SK-N-SH (cell line): ENCODE data around the gene CLPTM1L. TPM values are rescaled to one million over a fixed set of nuclear protein-coding genes. Genes with fewer than 3 reads are reported as not detected.

Source experiments
- CTCF ChIA-PET: fragments of 300-600, 350-600 bp; formaldehyde crosslinking; extraction: SDS; loops from one replicate; lab custom pipeline; 2021; lab: Yijun Ruan, JAX
- POLR2A ChIA-PET: fragments of 350-600 bp; sonication (Branson Sonifier 250); formaldehyde crosslinking; extraction: SDS; loops from one replicate; lab custom pipeline; 2020; ENCODE audit warnings: antibody characterized with exemption, inconsistent platforms; lab: Yijun Ruan, JAX
- DNase-seq: peaks from one replicate; pipeline ENCODE4 v3.0.0; 2012
- H2AFZ ChIP-seq: fragments of 200-600 bp; sonication (generic); 2 replicates; pipeline ENCODE4 v1.8.1; 2016; ENCODE audit warnings: antibody characterized with exemption, mild to moderate bottlenecking, low read depth
- H3F3A ChIP-seq: fragments of 200-600 bp; sonication (generic); replicated peaks from 2 replicates; pipeline ENCODE3; 2016; ENCODE audit warnings: antibody characterized with exemption, mild to moderate bottlenecking; ENCODE audit not compliant: insufficient read depth
- H3K27ac ChIP-seq, 2 experiments: fragments of 200-500 bp in 1 of 2; fragments of 200-600 bp in 1 of 2; sonication (Bioruptor generic) in 1 of 2; sonication (generic), shearing (Covaris generic) in 1 of 2; 2 replicates each; pipeline versions ENCODE4 v1.5.1 to v1.6.1; 2014 to 2016; ENCODE audit warnings: low read depth in 2 of 2, inconsistent platforms in 1 of 2, low read length in 1 of 2, mild to moderate bottlenecking in 1 of 2, mixed read lengths in 1 of 2
- H3K27me3 ChIP-seq: fragments of 200-600 bp; sonication (generic), shearing (Covaris generic); 2 replicates; pipeline ENCODE4 v1.6.1; 2016; ENCODE audit warnings: mixed run types; ENCODE audit not compliant: insufficient read depth
- H3K36me3 ChIP-seq, 2 experiments: fragments of 200-500 bp in 1 of 2; fragments of 200-600 bp in 1 of 2; sonication (Bioruptor generic) in 1 of 2; sonication (generic) in 1 of 2; replicated peaks in 1 of 2; 2 replicates each; pipeline versions ENCODE3 to v1.5.1; 2014 to 2016; ENCODE audit warnings: low read length in 1 of 2, mild to moderate bottlenecking in 1 of 2; ENCODE audit not compliant: insufficient read depth in 2 of 2, control insufficient read depth in 1 of 2
- H3K4me1 ChIP-seq, 2 experiments: fragments of 200-500 bp in 1 of 2; fragments of 200-600 bp in 1 of 2; sonication (Bioruptor generic) in 1 of 2; sonication (generic), shearing (Covaris generic) in 1 of 2; 2 replicates each; pipeline versions ENCODE4 v1.5.1 to v1.6.1; 2014 to 2016; ENCODE audit warnings: low read depth in 1 of 2, low read length in 1 of 2, mixed run types in 1 of 2; ENCODE audit not compliant: insufficient read depth in 2 of 2, control insufficient read depth in 1 of 2
- H3K4me2 ChIP-seq: fragments of 200-600 bp; sonication (generic), shearing (Covaris generic); 2 replicates; pipeline ENCODE4 v1.6.1; 2017; ENCODE audit warnings: mixed run types
- H3K4me3 ChIP-seq, 2 experiments: fragments of 200-500 bp in 1 of 2; fragments of 200-600 bp in 1 of 2; sonication (Bioruptor generic) in 1 of 2; sonication (generic), shearing (Covaris generic) in 1 of 2; 2 replicates each; pipeline versions ENCODE4 v1.5.1 to v1.8.1; 2014 to 2016; ENCODE audit warnings: low read depth in 2 of 2, inconsistent platforms in 1 of 2, low read length in 1 of 2, mild to moderate bottlenecking in 1 of 2, mixed read lengths in 1 of 2, moderate library complexity in 1 of 2
- H3K79me2 ChIP-seq: fragments of 200-600 bp; sonication (generic); 2 replicates; pipeline ENCODE4 v1.8.1; 2017; ENCODE audit warnings: mild to moderate bottlenecking; ENCODE audit not compliant: insufficient read depth
- H3K9ac ChIP-seq: fragments of 200-600 bp; sonication (generic); 2 replicates; pipeline ENCODE4 v1.6.1; 2017; ENCODE audit warnings: mixed run types
- H3K9me2 ChIP-seq: fragments of 200-600 bp; sonication (generic); 2 replicates; pipeline ENCODE4 v1.6.1; 2017; ENCODE audit warnings: mixed run types
- H3K9me3 ChIP-seq: fragments of 200-600 bp; sonication (generic); 2 replicates; pipeline ENCODE4 v1.6.1; 2017; ENCODE audit warnings: mixed run types, mild to moderate bottlenecking, moderate library complexity
- H4K20me1 ChIP-seq: fragments of 200-600 bp; sonication (generic); 2 replicates; pipeline ENCODE4 v1.6.1; 2017; ENCODE audit warnings: mild to moderate bottlenecking, mixed run types; ENCODE audit not compliant: insufficient read depth
- CHD2 ChIP-seq: fragments of 150-350 bp; IDR thresholded peaks from 2 replicates; pipeline ENCODE4 v1.6.1; 2018; ENCODE audit warnings: low read length; ENCODE audit not compliant: partially characterized antibody
- CTCF ChIP-seq: fragments of 200-600 bp; sonication (generic); IDR thresholded peaks from 2 replicates; pipeline ENCODE4 v1.6.1; 2017; ENCODE audit warnings: antibody characterized with exemption, mild to moderate bottlenecking, moderate library complexity
- EP300 ChIP-seq, 2 experiments: IDR thresholded peaks; 2 replicates each; pipeline versions ENCODE4 v1.4.0 to v1.6.1; 2012; ENCODE audit warnings: borderline replicate concordance in 1 of 2, low read depth in 1 of 2, low read length in 1 of 2
- GABPA ChIP-seq: IDR thresholded peaks from 2 replicates; pipeline ENCODE4 v1.4.0; 2012; ENCODE audit warnings: low read depth, mild to moderate bottlenecking
- GATA2 ChIP-seq: sonication (generic); formaldehyde crosslinking; IDR thresholded peaks from 2 replicates; pipeline ENCODE4 v1.5.0; 2020; ENCODE audit warnings: mild to moderate bottlenecking, missing genetic modification reagents
- IRF3 ChIP-seq: fragments of 150-350 bp; IDR thresholded peaks from 2 replicates; pipeline ENCODE4 v1.6.1; 2016; ENCODE audit warnings: mild to moderate bottlenecking, low read depth, low read length
- JUND ChIP-seq: IDR thresholded peaks from 2 replicates; pipeline ENCODE4 v1.4.0; 2012
- NFIC ChIP-seq: IDR thresholded peaks from 2 replicates; pipeline ENCODE4 v1.4.0; 2012; ENCODE audit warnings: borderline replicate concordance
- NRF1 ChIP-seq: IDR thresholded peaks from 2 replicates; pipeline ENCODE4 v1.6.1; 2012; ENCODE audit warnings: low read depth, mild to moderate bottlenecking, low read length
- POLR2AphosphoS5 ChIP-seq: IDR thresholded peaks from 2 replicates; pipeline ENCODE4 v1.6.1; 2012; ENCODE audit warnings: low read depth, low read length
- SMC3 ChIP-seq: IDR thresholded peaks from 2 replicates; pipeline ENCODE4 v1.6.1; 2012; ENCODE audit warnings: low read depth, low read length, improper control_type of control experiment
- YY1 ChIP-seq: IDR thresholded peaks from 2 replicates; pipeline ENCODE4 v1.4.0; 2012; ENCODE audit warnings: low read depth, mild to moderate bottlenecking
- ZBTB33 ChIP-seq: IDR thresholded peaks from 2 replicates; pipeline ENCODE4 v1.4.0; 2012; ENCODE audit warnings: low read depth, borderline replicate concordance
- WGBS: methylation state at CpG from one replicate; pipeline ENCODE4 v1.1.6; 2017; ENCODE audit warnings: low lambda C conversion rate; 5-methylcytosine and 5-hydroxymethylcytosine counted together
- polyA plus RNA-seq, 3 experiments: library from polyadenylated mRNA; depleted of rRNA; stranded (reverse); fragments of >200 nt; gene quantifications; 2 replicates each; pipeline ENCODE4 v1.2.3, GENCODE V29; 2012

The CLPTM1L gene
- polyA plus RNA-seq, 1 of the 3 experiments (the other 2 are of a cell fraction) = 202 TPM

- Histone ChIP-seq H3K9me3 (no peaks in the 10 kb centered on the region), H3K4me3 (no peak overlapping the region), H3K9ac (no peak overlapping the region), H2AFZ (no peak overlapping the region), H3K4me2 (no peak overlapping the region), H3K9me2 (no peaks in the 10 kb centered on the region), H4K20me1 (no peaks in the 10 kb centered on the region), H3K4me1 (no peaks in the 10 kb centered on the region), H3K27ac (no peak overlapping the region), H3K27me3 (no peaks in the 10 kb centered on the region), H3K79me2 (no peaks in the 10 kb centered on the region), H3K36me3 (peaks cover 0 to 8% of the 10 kb centered on the region in 2 experiments), H3F3A (peaks cover 4% of the 10 kb centered on the region)
- DNase-seq = no peak
- POLR2A ChIA-PET = no interaction called here
- CTCF ChIA-PET = interaction anchor here (1.0 kb wide), 1 partner anchor 10 kb away, joined by 3 read pairs; no protein-coding TSS in a partner anchor
- TF ChIP-seq POLR2AphosphoS5 (no peak), GABPA (no peak)
- 52% methylated on average over 17 of the region's 25 CpGs for WGBS
These were observed 31.7 kb downstream of the CLPTM1L start for GRCh38 chr5:1312993-1313833.

DNA sequence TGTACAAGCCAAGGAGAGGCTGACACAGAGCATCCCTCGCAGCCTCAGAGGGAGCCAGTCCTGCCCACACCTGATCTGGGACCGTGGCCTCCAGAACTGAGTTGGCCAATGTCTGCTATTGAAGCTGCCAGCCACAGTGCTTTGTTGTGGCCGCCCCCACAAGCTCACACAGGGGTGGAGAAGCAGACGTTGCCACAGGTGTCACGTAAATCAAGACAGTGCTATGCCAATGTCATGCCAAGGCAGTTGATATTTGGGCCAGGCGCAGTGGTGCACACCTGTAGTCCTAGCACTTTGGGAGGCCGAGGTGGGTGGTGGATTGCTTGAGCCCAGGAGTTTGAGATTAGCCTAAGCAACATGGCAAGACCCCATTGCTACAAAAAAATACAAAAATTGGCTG lies 32.7 kb downstream of the CLPTM1L start:
- ChIA-PET CTCF (interaction anchor here (1.4 kb wide), 1 partner anchor 156 kb away, joined by 3 read pairs; no protein-coding TSS in a partner anchor), POLR2A (no interaction called here)
- no peaks in the 10 kb centered on the region for H3K4me1 ChIP-seq
- no peak overlapping the region for H3K27ac ChIP-seq
- H3K79me2 ChIP-seq = no peaks in the 10 kb centered on the region
- no peak overlapping the region for H3K9ac ChIP-seq
- H3K4me3 ChIP-seq = no peak overlapping the region
- no peaks in the 10 kb centered on the region for H4K20me1 ChIP-seq
- H3K27me3 ChIP-seq = no peaks in the 10 kb centered on the region
- H3K9me2 ChIP-seq = no peaks in the 10 kb centered on the region
- WGBS = 52% methylated on average over 4 of the region's 7 CpGs
- no peak overlapping the region for H3K4me2 ChIP-seq
- TF ChIP-seq NFIC (no peak), YY1 (no peak), JUND (no peak), EP300 (IDR thresholded peaks at IDR 0.05; ENCODE audit: borderline replicate concordance in 1 of 2, low read depth in 1 of 2, low read length in 1 of 2) (no peak), GATA2 (CRISPR knock-in tag) (no peak), ZBTB33 (no peak), POLR2AphosphoS5 (no peak), IRF3 (no peak), CTCF (no peak), GABPA (no peak), CHD2 (no peak), NRF1 (no peak), SMC3 (no peak)
- no peak overlapping the region for H2AFZ ChIP-seq
- H3F3A ChIP-seq = no peaks in the 10 kb centered on the region
- DNase-seq = no peak
- no peaks in the 10 kb centered on the region for H3K36me3 ChIP-seq
- no peaks in the 10 kb centered on the region for H3K9me3 ChIP-seq
